RWPE2 (cell line): ENCODE data around the gene GRIK2.
A peak's percentile ranks its signal among the peaks of the same experiment; 100 is the strongest.

Experiments
- ATAC-seq: fragments of 200-7000 bp; cut with Tn5 transposase; 3 replicates; pipeline ENCODE4 v1.9.1; 2021; ENCODE audit warnings: low read depth
- DNase-seq: peaks from one replicate; pipeline ENCODE4 v3.0.0-alpha.2; 2020; ENCODE audit warnings: low spot score
- H3K27ac ChIP-seq: fragments of 450-650 bp; 2 replicates; pipeline ENCODE4 v1.5.1; 2017; ENCODE audit warnings: mild to moderate bottlenecking; ENCODE audit not compliant: poor library complexity, severe bottlenecking
- H3K27me3 ChIP-seq: fragments of 250-450 bp; sonication (Bioruptor Pico); 2 replicates; pipeline ENCODE4 v1.5.1; 2021; ENCODE audit warnings: mild to moderate bottlenecking, moderate library complexity; ENCODE audit not compliant: insufficient read depth, poor library complexity, severe bottlenecking
- H3K36me3 ChIP-seq: fragments of 250-450 bp; sonication (Bioruptor Pico); 2 replicates; pipeline ENCODE4 v1.5.1; 2020; ENCODE audit warnings: low read depth, mild to moderate bottlenecking, moderate library complexity
- H3K4me1 ChIP-seq: fragments of 250-450 bp; sonication (Bioruptor Pico); 2 replicates; pipeline ENCODE4 v1.5.1; 2021; ENCODE audit warnings: mild to moderate bottlenecking, moderate library complexity; ENCODE audit not compliant: insufficient read depth, poor library complexity, severe bottlenecking
- H3K4me3 ChIP-seq: fragments of 250-450 bp; sonication (Bioruptor Pico); 2 replicates; pipeline ENCODE4 v1.5.1; 2021; ENCODE audit warnings: mild to moderate bottlenecking, moderate library complexity; ENCODE audit not compliant: severe bottlenecking
- H3K9me3 ChIP-seq: fragments of 250-450 bp; sonication (Bioruptor Pico); 2 replicates; pipeline ENCODE4 v1.5.1; 2021; ENCODE audit warnings: mild to moderate bottlenecking, moderate library complexity; ENCODE audit not compliant: severe bottlenecking
- TF ChIP-seq, protein P1 (sequence below): fragments of 450-650 bp; IDR thresholded peaks from one replicate; pipeline ENCODE4 v1.5.1; 2017; ENCODE audit warnings: mild to moderate bottlenecking, moderate library complexity; ENCODE audit not compliant: poor library complexity, severe bottlenecking

The GRIK2 gene

DNA sequence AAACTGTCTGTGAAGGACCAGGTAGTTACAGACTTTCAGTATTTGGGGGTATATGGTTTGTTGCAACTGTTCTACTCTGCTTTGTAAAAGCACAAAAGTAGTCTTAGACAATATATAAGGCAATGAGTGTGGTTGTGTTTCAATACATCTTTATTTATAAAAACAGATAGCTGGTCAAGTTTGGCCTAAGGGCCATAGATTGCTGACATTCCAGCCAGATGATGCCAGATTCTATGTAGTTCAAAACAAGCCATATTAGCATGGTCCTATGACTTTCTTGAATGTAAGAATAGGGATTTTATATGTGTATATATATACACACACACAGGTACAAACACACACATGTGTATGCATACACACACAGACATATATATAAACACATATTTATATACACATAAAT is 201.8 kb downstream of the GRIK2 start:
- TF ChIP-seq, protein P1, sequence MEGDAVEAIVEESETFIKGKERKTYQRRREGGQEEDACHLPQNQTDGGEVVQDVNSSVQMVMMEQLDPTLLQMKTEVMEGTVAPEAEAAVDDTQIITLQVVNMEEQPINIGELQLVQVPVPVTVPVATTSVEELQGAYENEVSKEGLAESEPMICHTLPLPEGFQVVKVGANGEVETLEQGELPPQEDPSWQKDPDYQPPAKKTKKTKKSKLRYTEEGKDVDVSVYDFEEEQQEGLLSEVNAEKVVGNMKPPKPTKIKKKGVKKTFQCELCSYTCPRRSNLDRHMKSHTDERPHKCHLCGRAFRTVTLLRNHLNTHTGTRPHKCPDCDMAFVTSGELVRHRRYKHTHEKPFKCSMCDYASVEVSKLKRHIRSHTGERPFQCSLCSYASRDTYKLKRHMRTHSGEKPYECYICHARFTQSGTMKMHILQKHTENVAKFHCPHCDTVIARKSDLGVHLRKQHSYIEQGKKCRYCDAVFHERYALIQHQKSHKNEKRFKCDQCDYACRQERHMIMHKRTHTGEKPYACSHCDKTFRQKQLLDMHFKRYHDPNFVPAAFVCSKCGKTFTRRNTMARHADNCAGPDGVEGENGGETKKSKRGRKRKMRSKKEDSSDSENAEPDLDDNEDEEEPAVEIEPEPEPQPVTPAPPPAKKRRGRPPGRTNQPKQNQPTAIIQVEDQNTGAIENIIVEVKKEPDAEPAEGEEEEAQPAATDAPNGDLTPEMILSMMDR, result no peak
- no peaks in the 10 kb centered on the region for H3K36me3 ChIP-seq
- no peak overlapping the region for H3K4me3 ChIP-seq
- H3K27me3 ChIP-seq, result no peaks in the 10 kb centered on the region
- no peaks in the 10 kb centered on the region for H3K4me1 ChIP-seq
- DNase-seq (no peak), ATAC-seq (no peak)
- H3K9me3 ChIP-seq, result no peaks in the 10 kb centered on the region
- no peak overlapping the region for H3K27ac ChIP-seq

DNA sequence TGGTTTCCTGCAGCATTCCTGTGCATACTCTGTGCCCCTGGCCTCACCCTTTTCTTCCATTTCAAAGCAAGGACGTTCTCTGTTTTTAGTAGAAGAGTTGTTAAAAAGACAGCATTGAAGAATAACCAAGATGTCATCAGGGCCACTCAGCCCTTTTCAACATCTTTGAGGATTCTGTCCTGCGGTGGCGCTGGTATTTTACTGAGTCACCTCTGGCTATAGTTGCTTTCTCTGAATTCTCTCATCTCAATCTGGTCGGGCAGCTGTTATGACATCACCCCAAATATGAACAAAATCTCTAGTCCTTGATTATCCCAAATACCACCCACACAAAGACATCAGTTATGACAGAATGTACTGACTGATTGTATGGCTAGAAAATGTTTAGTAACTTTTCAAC is 204.2 kb downstream of the GRIK2 start:
- no peak overlapping the region for H3K27ac ChIP-seq

DNA sequence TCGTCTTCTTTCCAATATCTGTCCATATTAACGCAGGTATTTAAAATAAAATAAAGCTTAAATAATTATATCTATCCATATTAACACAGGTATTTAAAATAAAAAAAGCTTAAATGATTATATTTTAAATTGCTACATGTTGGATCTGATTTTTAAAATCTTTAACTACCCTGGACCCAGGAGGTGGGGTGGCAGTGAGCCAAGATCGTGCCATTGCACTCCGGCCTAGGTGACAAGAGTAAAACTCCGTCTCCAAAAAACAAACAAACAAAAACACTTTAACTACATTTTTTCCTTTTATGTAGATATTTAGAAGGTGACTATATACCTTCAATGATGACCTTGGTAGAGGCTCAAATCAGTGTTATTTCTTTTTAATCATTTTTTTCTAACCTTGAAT is 211.9 kb downstream of the GRIK2 start:
- Histone ChIP-seq H3K9me3 (no peaks in the 10 kb centered on the region), H3K27ac (no peak overlapping the region), H3K4me1 (peaks cover 8% of the 10 kb centered on the region), H3K4me3 (no peak overlapping the region), H3K27me3 (no peaks in the 10 kb centered on the region), H3K36me3 (no peaks in the 10 kb centered on the region)
- ATAC-seq (no peak), DNase-seq (no peak)
- TF ChIP-seq, protein P1, result no peak

More for the DNA sequence above, 204.2 kb downstream of the GRIK2 start:
- no peaks in the 10 kb centered on the region for H3K27me3 ChIP-seq
- no peak overlapping the region for H3K4me3 ChIP-seq
- ATAC-seq (no peak), DNase-seq (no peak)
- TF ChIP-seq, protein P1, result no peak
- no peaks in the 10 kb centered on the region for H3K4me1 ChIP-seq
- H3K9me3 ChIP-seq, result no peaks in the 10 kb centered on the region
- H3K36me3 ChIP-seq, result no peaks in the 10 kb centered on the region

- peaks cover 8% of the 10 kb centered on the region for H3K4me1 ChIP-seq
- no peaks in the 10 kb centered on the region for H3K27me3 ChIP-seq
- H3K9me3 ChIP-seq, result no peaks in the 10 kb centered on the region
- H3K27ac ChIP-seq, result no peak overlapping the region
- no peak for DNase-seq
- H3K36me3 ChIP-seq, result no peaks in the 10 kb centered on the region
- TF ChIP-seq, protein P1, result no peak
- no peak overlapping the region for H3K4me3 ChIP-seq
- ATAC-seq, result peak; percentile 76
Observed at GRCh38 chr6:101605874-101606273, 212.4 kb downstream of the GRIK2 start.

DNA sequence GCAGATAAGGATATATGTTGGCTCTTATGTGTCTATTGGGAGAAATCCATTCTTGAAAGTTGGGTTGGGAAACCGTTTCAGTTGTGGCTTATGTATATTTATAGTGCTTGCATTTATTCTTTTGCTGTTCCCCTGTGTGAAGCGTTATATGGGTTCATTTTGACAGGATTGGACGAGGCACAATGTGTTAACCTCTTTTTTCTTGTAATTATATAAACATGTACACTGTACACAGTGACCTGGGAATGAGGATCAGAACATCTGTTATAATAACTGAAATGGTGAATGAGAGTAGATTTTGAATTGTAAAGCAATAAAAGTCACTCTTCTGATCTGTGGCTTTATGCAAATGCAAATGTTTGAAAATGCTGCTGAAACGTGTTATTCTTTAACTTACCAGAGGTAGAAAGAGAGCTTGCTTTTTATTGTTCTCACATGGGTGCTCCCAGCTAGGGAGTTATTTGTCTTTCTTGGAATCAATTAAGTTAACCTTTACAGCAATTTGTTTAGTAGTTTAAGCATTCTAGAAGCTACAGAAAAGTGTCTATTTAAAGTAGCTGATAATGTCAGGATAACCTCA is 213.7 kb downstream of the GRIK2 start:
- DNase-seq (no peak), ATAC-seq (no peak)
- H3K4me3 ChIP-seq, result no peak overlapping the region
- H3K27ac ChIP-seq, result no peak overlapping the region
- H3K27me3 ChIP-seq, result no peaks in the 10 kb centered on the region
- no peaks in the 10 kb centered on the region for H3K9me3 ChIP-seq
- no peaks in the 10 kb centered on the region for H3K36me3 ChIP-seq
- peaks cover 8% of the 10 kb centered on the region for H3K4me1 ChIP-seq
- TF ChIP-seq, protein P1, result no peak
